Lower leg skin (tissue), 3 donors: Measurements from ENCODE around the gene SSX5.
"Not testable (repeated sequence)": the region's sequence is repeated elsewhere in the genome, so short reads cannot be mapped to it uniquely, and the experiment has no call there.

Experiments
- POLR2A ChIP-seq, 2 donors: fragments of 450-650 bp; IDR thresholded peaks; one replicate each; pipeline ENCODE4 v1.6.1; 2016 to 2017; ENCODE audit warnings: antibody characterized with exemption in 2 of 2, mild to moderate bottlenecking in 1 of 2, moderate library complexity in 1 of 2
- TF ChIP-seq, protein P1 (sequence below), 3 donors: fragments of 450-650 bp; IDR thresholded peaks; one replicate each; pipeline ENCODE4 v1.5.1; 2016; ENCODE audit warnings: antibody characterized with exemption in 3 of 3, mild to moderate bottlenecking in 3 of 3, moderate library complexity in 2 of 3

DNA sequence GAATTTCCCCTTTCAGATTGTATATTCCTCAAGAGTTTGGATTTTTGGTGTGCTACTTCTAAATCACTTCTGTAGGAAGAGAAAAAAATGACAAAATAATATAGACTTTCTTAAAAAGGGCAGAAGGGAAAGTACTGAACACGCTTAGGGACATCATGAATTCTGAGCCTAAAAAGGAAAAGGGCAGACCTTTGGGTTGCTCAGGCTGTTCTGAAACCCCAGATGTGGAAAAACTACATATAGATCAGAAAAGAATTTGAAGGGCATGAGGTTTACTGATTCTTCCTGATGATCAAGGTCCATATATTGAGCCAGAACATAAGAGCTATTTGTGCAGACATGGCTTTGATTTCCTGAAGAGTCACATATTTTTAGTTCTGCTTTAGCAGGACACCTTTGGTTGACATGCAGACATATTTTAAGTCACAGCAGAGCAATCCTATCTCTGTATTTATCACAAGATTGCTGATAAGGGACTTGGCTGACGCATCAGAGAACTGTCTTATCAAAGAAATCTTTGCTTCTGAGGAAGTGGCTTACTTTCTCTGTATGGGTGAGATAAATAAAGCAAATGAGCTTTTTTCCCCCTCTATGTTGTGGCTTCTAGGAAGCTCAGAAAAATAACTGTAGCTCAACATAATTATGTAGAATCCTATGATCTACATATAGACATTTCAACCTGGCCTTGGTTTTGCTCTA, 54.6 kb downstream of the SSX5 start:
- TF ChIP-seq, protein P1, sequence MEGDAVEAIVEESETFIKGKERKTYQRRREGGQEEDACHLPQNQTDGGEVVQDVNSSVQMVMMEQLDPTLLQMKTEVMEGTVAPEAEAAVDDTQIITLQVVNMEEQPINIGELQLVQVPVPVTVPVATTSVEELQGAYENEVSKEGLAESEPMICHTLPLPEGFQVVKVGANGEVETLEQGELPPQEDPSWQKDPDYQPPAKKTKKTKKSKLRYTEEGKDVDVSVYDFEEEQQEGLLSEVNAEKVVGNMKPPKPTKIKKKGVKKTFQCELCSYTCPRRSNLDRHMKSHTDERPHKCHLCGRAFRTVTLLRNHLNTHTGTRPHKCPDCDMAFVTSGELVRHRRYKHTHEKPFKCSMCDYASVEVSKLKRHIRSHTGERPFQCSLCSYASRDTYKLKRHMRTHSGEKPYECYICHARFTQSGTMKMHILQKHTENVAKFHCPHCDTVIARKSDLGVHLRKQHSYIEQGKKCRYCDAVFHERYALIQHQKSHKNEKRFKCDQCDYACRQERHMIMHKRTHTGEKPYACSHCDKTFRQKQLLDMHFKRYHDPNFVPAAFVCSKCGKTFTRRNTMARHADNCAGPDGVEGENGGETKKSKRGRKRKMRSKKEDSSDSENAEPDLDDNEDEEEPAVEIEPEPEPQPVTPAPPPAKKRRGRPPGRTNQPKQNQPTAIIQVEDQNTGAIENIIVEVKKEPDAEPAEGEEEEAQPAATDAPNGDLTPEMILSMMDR (IDR thresholded peaks at IDR 0.05) = not testable (repeated sequence)
- TF ChIP-seq POLR2A (IDR thresholded peaks at IDR 0.05) = not testable (repeated sequence)
